H1 (cell line): Measurements from ENCODE around the gene PPP1R17. TPM values are rescaled to one million over a fixed set of nuclear protein-coding genes. Genes with fewer than 3 reads are reported as not detected.

Experiments
- CTCF ChIA-PET: fragments of 300-600 bp; sonication (Branson Sonifier 250); formaldehyde crosslinking; loops from one replicate; lab custom pipeline; 2021; ENCODE audit not compliant: partially characterized antibody; lab: Charles Lee
- POLR2A ChIA-PET: fragments of 300-600 bp; sonication (Branson Sonifier 250); formaldehyde crosslinking; loops from one replicate; lab custom pipeline; 2021; ENCODE audit warnings: inconsistent platforms; ENCODE audit not compliant: partially characterized antibody; lab: Charles Lee
- DNase-seq, 2 experiments: peaks; one replicate each; pipeline versions ENCODE4 v3.0.0 to v3.0.0-alpha.2; 2010 to 2022; ENCODE audit warnings: low spot score in 2 of 2, low read depth in 1 of 2, mixed read lengths in 1 of 2
- FAIRE-seq: peaks from 2 replicates; lab custom pipeline; 2011; peaks lifted over from hg19 to GRCh38; lab: Jason Lieb, UNC
- H2AFZ ChIP-seq: 2 replicates; pipeline ENCODE4 v1.8.1; 2012; ENCODE audit warnings: low read length, inconsistent platforms
- H2AK5ac ChIP-seq: 2 replicates; pipeline ENCODE4 v1.6.1; 2013; ENCODE audit warnings: low read depth, low read length
- H2BK120ac ChIP-seq: replicated peaks from 2 replicates; pipeline ENCODE3; 2013; ENCODE audit warnings: low read depth, low read length, inconsistent platforms
- H2BK12ac ChIP-seq: 2 replicates; pipeline ENCODE4 v1.6.1; 2013; ENCODE audit warnings: low read depth, low read length
- H2BK15ac ChIP-seq: 2 replicates; pipeline ENCODE4 v1.6.1; 2013; ENCODE audit warnings: low read length
- H2BK20ac ChIP-seq: 2 replicates; pipeline ENCODE4 v1.6.1; 2013; ENCODE audit warnings: low read length
- H2BK5ac ChIP-seq: 2 replicates; pipeline ENCODE4 v1.6.1; 2013; ENCODE audit warnings: low read depth, low read length
- H3K14ac ChIP-seq: 2 replicates; pipeline ENCODE4 v1.6.1; 2013; ENCODE audit warnings: inconsistent platforms; ENCODE audit not compliant: insufficient read length
- H3K18ac ChIP-seq: 2 replicates; pipeline ENCODE4 v1.6.1; 2013; ENCODE audit warnings: low read length; ENCODE audit errors: extremely low read depth
- H3K23ac ChIP-seq: 2 replicates; pipeline ENCODE4 v1.6.1; 2013; ENCODE audit warnings: inconsistent platforms; ENCODE audit not compliant: insufficient read length
- H3K23me2 ChIP-seq: 2 replicates; pipeline ENCODE4 v1.6.1; 2013; ENCODE audit warnings: low read depth, low read length
- H3K27ac ChIP-seq: 2 replicates; pipeline ENCODE4 v1.6.1; 2011; ENCODE audit warnings: low read depth, low read length, inconsistent platforms
- H3K27me3 ChIP-seq, 4 experiments: replicated peaks in 1 of 4; 1 replicate in 1 of 4; 2 replicates in 3 of 4; pipeline versions ENCODE4 v1.6.1 to v1.8.1; 2011 to 2013; ENCODE audit warnings: low read length in 3 of 4, mild to moderate bottlenecking in 3 of 4, inconsistent platforms in 2 of 4, mixed read lengths in 2 of 4, moderate library complexity in 1 of 4; ENCODE audit not compliant: control insufficient read depth in 3 of 4, insufficient read depth in 3 of 4; ENCODE audit errors: extremely low read depth in 1 of 4
- H3K36me3 ChIP-seq, 4 experiments: 2 replicates each; pipeline versions ENCODE4 v1.6.1 to v1.8.1; 2011 to 2013; ENCODE audit warnings: mild to moderate bottlenecking in 4 of 4, low read length in 3 of 4, moderate library complexity in 2 of 4, control low read depth in 1 of 4, inconsistent platforms in 1 of 4; ENCODE audit not compliant: insufficient read depth in 4 of 4, control insufficient read depth in 2 of 4
- H3K4ac ChIP-seq: replicated peaks from 2 replicates; pipeline ENCODE3; 2013; ENCODE audit warnings: low read length, low read depth, mixed read lengths, inconsistent platforms; ENCODE audit not compliant: insufficient read length
- H3K4me1 ChIP-seq, 4 experiments: replicated peaks in 1 of 4; 1 replicate in 1 of 4; 2 replicates in 3 of 4; pipeline versions ENCODE4 v1.6.1 to v1.8.1; 2011 to 2013; ENCODE audit warnings: low read length in 3 of 4, inconsistent platforms in 2 of 4, mixed read lengths in 1 of 4; ENCODE audit not compliant: insufficient read depth in 4 of 4, control insufficient read depth in 3 of 4
- H3K4me2 ChIP-seq, 2 experiments: 2 replicates each; pipeline versions ENCODE4 v1.6.1 to v1.8.1; 2011 to 2013; ENCODE audit warnings: low read depth in 2 of 2, low read length in 2 of 2, control low read depth in 1 of 2, inconsistent platforms in 1 of 2, mild to moderate bottlenecking in 1 of 2; ENCODE audit not compliant: insufficient read depth in 1 of 2
- H3K4me3 ChIP-seq, 4 experiments: fragments of 200-600, 300-600 bp in 1 of 4; sonication (generic), shearing (Covaris generic), sonication (Bioruptor Twin) in 1 of 4; 2 replicates each; pipeline versions ENCODE4 v1.5.1 to v1.8.1; 2011 to 2016; ENCODE audit warnings: low read length in 4 of 4, low read depth in 3 of 4, control low read depth in 2 of 4, inconsistent platforms in 2 of 4, mild to moderate bottlenecking in 2 of 4, mixed read lengths in 1 of 4, moderate library complexity in 1 of 4; ENCODE audit not compliant: insufficient read depth in 2 of 4; ENCODE audit errors: extremely low read depth in 1 of 4
- H3K56ac ChIP-seq: replicated peaks from 2 replicates; pipeline ENCODE3; 2013; ENCODE audit warnings: low read depth, mild to moderate bottlenecking, mixed read lengths, low read length, inconsistent platforms; ENCODE audit not compliant: insufficient read length
- H3K79me1 ChIP-seq: 2 replicates; pipeline ENCODE4 v1.6.1; 2013; ENCODE audit warnings: low read depth, low read length, control low read depth
- H3K79me2 ChIP-seq, 2 experiments: 2 replicates each; pipeline versions ENCODE4 v1.6.1 to v1.8.1; 2012 to 2013; ENCODE audit warnings: low read length in 2 of 2, mild to moderate bottlenecking in 2 of 2, inconsistent platforms in 1 of 2; ENCODE audit not compliant: insufficient read depth in 2 of 2, control insufficient read depth in 1 of 2
- H3K9ac ChIP-seq, 4 experiments: replicated peaks in 1 of 4; 1 replicate in 1 of 4; 2 replicates in 3 of 4; pipeline versions ENCODE4 v1.6.1 to v1.8.1; 2011 to 2013; ENCODE audit warnings: low read depth in 3 of 4, low read length in 3 of 4, control low read depth in 2 of 4, mild to moderate bottlenecking in 2 of 4, moderate library complexity in 2 of 4, inconsistent platforms in 1 of 4; ENCODE audit errors: extremely low read depth in 1 of 4
- H3K9me3 ChIP-seq, 2 experiments: 2 replicates each; pipeline versions ENCODE4 v1.6.1 to v1.8.1; 2012 to 2013; ENCODE audit warnings: mild to moderate bottlenecking in 2 of 2, moderate library complexity in 2 of 2, control low read depth in 1 of 2, inconsistent platforms in 1 of 2, low read depth in 1 of 2, low read length in 1 of 2, mixed read lengths in 1 of 2; ENCODE audit not compliant: insufficient read depth in 2 of 2
- H4K20me1 ChIP-seq, 2 experiments: replicated peaks in 1 of 2; 2 replicates each; pipeline versions ENCODE3 to v1.8.1; 2011 to 2013; ENCODE audit warnings: inconsistent platforms in 2 of 2, low read length in 2 of 2, mild to moderate bottlenecking in 1 of 2; ENCODE audit not compliant: insufficient read depth in 2 of 2, control insufficient read depth in 1 of 2
- H4K5ac ChIP-seq: 2 replicates; pipeline ENCODE4 v1.6.1; 2013; ENCODE audit warnings: low read length, low read depth, mixed read lengths, inconsistent platforms; ENCODE audit not compliant: insufficient read length
- H4K8ac ChIP-seq: 2 replicates; pipeline ENCODE4 v1.8.0; 2013; ENCODE audit warnings: mild to moderate bottlenecking, moderate library complexity, low read length, inconsistent platforms; ENCODE audit not compliant: insufficient read depth; ENCODE audit errors: extremely low read depth
- H4K91ac ChIP-seq: replicated peaks from 2 replicates; pipeline ENCODE3; 2013; ENCODE audit warnings: low read length, mixed read lengths, inconsistent platforms; ENCODE audit not compliant: insufficient read length
- ATF3 ChIP-seq: IDR thresholded peaks from 2 replicates; pipeline ENCODE4 v1.6.1; 2011; ENCODE audit warnings: low read depth, mild to moderate bottlenecking, low read length; ENCODE audit not compliant: insufficient read depth
- EZH2 ChIP-seq: fragments of 200-600 bp; sonication (generic); IDR thresholded peaks from 2 replicates; pipeline ENCODE4 v1.7.1; 2012; ENCODE audit warnings: low read depth, mild to moderate bottlenecking, moderate library complexity, low read length, inconsistent platforms; ENCODE audit not compliant: severe bottlenecking
- JUN ChIP-seq: IDR thresholded peaks from 2 replicates; pipeline ENCODE4 v1.6.1; 2011; ENCODE audit warnings: low read depth, mild to moderate bottlenecking, improper control_type of control experiment, low read length
- JUND ChIP-seq: IDR thresholded peaks from 2 replicates; pipeline ENCODE4 v1.6.1; 2011; ENCODE audit warnings: mild to moderate bottlenecking, improper control_type of control experiment, low read length
- KDM1A ChIP-seq: fragments of 200-600, 300-600 bp; sonication (generic); IDR thresholded peaks from 2 replicates; pipeline ENCODE4 v1.7.1; 2016; ENCODE audit warnings: mild to moderate bottlenecking, low read length, borderline replicate concordance
- POLR2AphosphoS5 ChIP-seq: IDR thresholded peaks from 2 replicates; pipeline ENCODE4 v1.6.1; 2011; ENCODE audit warnings: low read depth, low read length
- POU5F1 ChIP-seq: IDR thresholded peaks from 2 replicates; pipeline ENCODE4 v1.6.1; 2011; ENCODE audit warnings: low read depth, mild to moderate bottlenecking, low read length, moderate library complexity
- RBBP5 ChIP-seq: IDR thresholded peaks from 2 replicates; pipeline ENCODE4 v1.7.1; 2012; ENCODE audit warnings: low read depth, mild to moderate bottlenecking, inconsistent platforms, low read length, moderate library complexity, borderline replicate concordance
- TBP ChIP-seq: IDR thresholded peaks from 2 replicates; pipeline ENCODE4 v1.6.1; 2011; ENCODE audit warnings: low read depth, low read length, improper control_type of control experiment
- ZNF274 ChIP-seq: IDR thresholded peaks from 2 replicates; pipeline ENCODE4 v1.7.0; 2012; ENCODE audit warnings: low read length, borderline replicate concordance; ENCODE audit errors: extremely low read depth
- WGBS, 2 experiments: shearing (Covaris generic) in 1 of 2; methylation state at CpG; one replicate each; pipeline versions ENCODE4 v1.1.6 to v1.1.7; 2013 to 2015; ENCODE audit warnings: low lambda C conversion rate in 2 of 2, mixed read lengths in 2 of 2, inconsistent platforms in 1 of 2, low coverage in 1 of 2, missing lambda C conversion rate in 1 of 2; ENCODE audit not compliant: insufficient replicate concordance in 2 of 2, insufficient coverage in 1 of 2, insufficient read length in 1 of 2; ENCODE audit errors: extremely low coverage in 1 of 2, missing lambda C conversion rate in 1 of 2; 5-methylcytosine and 5-hydroxymethylcytosine counted together
- polyA plus RNA-seq, 7 experiments: library from polyadenylated mRNA; depleted of rRNA in 3 of 7; stranded (reverse) in 5 of 7; unstranded in 2 of 7; fragments of >200 nt in 5 of 7; fragments of 200-250 nt in 2 of 7; gene quantifications; 1 replicate in 5 of 7; 2 replicates in 1 of 7; 4 replicates in 1 of 7; pipeline versions ENCODE4 v1.2.1 to v1.2.3, GENCODE V29; 2011 to 2013; ENCODE audit warnings: missing spikeins in 2 of 7, mixed read lengths in 2 of 7
- total RNA-seq: library from RNA; stranded (reverse); fragmentation: NEBNext Ultra II Directional; extraction: Animal tissue kit (Norgen Biotek cat#: 25700); gene quantifications from 2 replicates; pipeline ENCODE4 v1.2.1, GENCODE V29; 2021

Gene PPP1R17
- total and polyA plus RNA-seq, 2 of the 8 experiments (the other 6 are each of a cell fraction or from before 2014, with no cell fraction given), result 1.5 to 2.5 TPM

DNA sequence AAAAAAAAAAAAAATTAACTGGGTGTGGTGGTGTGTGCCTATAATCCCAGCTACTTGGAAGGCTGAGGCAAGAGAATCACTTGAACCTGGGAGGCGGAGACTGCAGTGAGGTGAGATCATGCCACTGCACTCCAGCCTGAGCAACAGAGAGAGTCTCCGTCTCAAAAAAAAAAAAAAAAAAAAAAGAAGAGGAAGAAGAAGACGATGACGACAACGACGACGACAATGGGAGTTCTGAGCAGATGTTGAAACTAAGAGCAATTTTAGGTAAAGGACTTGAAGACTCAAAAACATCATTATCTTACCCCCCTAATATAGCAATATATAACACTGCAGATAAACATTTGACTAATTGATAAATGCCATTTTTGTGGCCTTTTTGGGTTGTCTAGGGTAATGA is 39.5 kb upstream of the PPP1R17 start:
- Histone ChIP-seq H2BK15ac (no peak overlapping the region), H2BK5ac (0 out of 2 replicates have a peak overlapping the region, but pooled peaks have one; percentile 19), H3K4me2 (no peak overlapping the region), H3K14ac (no peak overlapping the region), H3K9me3 (no peaks in the 10 kb centered on the region; a peak in 1 of 4 replicates), H2AK5ac (no peak overlapping the region), H4K20me1 (no peaks in the 10 kb centered on the region), H2BK120ac (no peak overlapping the region), H3K18ac (no peak overlapping the region), H2BK20ac (no peak overlapping the region), H3K9ac (no peak overlapping the region), H3K23me2 (no peaks in the 10 kb centered on the region; the same call in 1 of the 2 replicates), H4K91ac (no peak overlapping the region), H4K5ac (no peak overlapping the region), H3K27ac (no peak overlapping the region), H4K8ac (no peak overlapping the region), H3K79me2 (no peaks in the 10 kb centered on the region), H3K56ac (no peak overlapping the region), H3K23ac (no peak overlapping the region), H3K36me3 (no peaks in the 10 kb centered on the region), H2BK12ac (no peak overlapping the region), H2AFZ (no peak overlapping the region), H3K4ac (no peak overlapping the region), H3K4me1 (peaks cover 3 to 32% (median 16%) of the 10 kb centered on the region in 4 experiments; a peak in 5 of 7 replicates), H3K4me3 (no peak overlapping the region), H3K27me3 (no peaks in the 10 kb centered on the region), H3K79me1 (no peaks in the 10 kb centered on the region)
- no peak for FAIRE-seq
- ChIA-PET CTCF (interaction anchor here (0.6 to 2.4 kb wide), 5 partner anchors 13 to 90 kb away, joined by 3 to 7 read pairs (median 3); no protein-coding TSS in a partner anchor), POLR2A (no interaction called here)
- DNase-seq, result no peak
- 83% methylated on average over 5 of the region's 7 CpGs; no CpG with 5 or more reads in 1 of the 2 experiments for WGBS, 2 experiments
- TF ChIP-seq TBP (no peak), JUN (no peak), POU5F1 (no peak), RBBP5 (no peak), POLR2AphosphoS5 (no peak), ATF3 (no peak), EZH2 (no peak), ZNF274 (no peak), KDM1A (no peak), JUND (no peak)
